GM18861 (cell line): ENCODE measurements around the gene MSL1.

Source experiments
- ATAC-seq: cut with Tn5 transposase; IDR thresholded peaks from one replicate; pipeline ENCODE4 v1.9.1; 2021; ENCODE audit not compliant: unreplicated experiment

MSL1 gene

GRCh38 chr17:40090237-40091119 lies 31.3 kb upstream of the MSL1 start:
- ATAC-seq: no peak

- ATAC-seq: no peak
These were observed 29.9 kb upstream of the MSL1 start for GRCh38 chr17:40091691-40092397.

- no peak for ATAC-seq
These were observed 29.2 kb upstream of the MSL1 start for GRCh38 chr17:40092581-40092980.

DNA sequence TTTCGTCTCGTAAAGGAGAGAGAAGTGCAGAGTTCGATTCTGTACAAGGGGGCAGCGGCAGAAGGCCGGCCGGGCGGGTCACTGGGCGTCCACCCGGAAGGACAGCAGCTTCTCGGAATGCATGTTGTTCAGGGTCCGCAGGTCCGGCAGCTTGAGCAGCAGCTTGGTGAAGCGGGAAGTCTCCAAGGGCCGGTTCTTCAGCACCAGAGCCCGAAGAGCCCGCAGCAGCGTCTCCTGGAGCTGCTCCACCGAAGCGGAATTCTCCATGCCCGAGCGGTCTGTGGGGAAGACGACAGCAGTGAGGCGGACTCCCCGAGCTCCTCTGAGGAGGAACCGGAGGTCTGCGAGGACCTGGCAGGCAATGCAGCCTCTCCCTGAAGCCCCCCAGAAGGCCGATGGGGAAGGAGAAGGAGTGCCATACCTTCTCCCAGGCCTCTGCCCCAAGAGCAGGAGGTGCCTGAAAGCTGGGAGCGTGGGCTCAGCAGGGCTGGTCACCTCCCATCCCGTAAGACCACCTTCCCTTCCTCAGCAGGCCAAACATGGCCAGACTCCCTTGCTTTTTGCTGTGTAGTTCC lies 28.7 kb upstream of the MSL1 start:
- ATAC-seq: no peak

- no peak for ATAC-seq
These were observed 28.1 kb upstream of the MSL1 start for GRCh38 chr17:40093580-40094201.

DNA sequence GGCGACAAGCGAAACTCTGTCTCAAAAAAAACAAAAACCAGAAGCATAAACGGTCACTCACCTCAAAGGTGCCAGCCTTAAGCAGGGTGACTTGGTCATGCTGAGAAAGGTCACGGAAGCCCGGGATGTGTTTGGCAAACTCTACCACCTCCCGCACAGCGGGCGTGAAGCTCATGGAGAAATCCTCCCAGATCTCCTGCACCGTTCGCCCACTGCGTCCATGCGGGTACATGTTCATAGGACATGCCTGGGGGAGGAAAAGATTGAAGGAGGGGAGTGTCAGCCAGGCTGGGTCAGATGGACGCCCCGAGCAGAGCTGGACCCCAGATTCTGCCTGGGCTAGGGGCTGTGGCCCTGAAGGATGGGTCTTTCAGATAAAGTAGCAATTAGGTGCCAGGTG lies 26.9 kb upstream of the MSL1 start:
- ATAC-seq: no peak

DNA sequence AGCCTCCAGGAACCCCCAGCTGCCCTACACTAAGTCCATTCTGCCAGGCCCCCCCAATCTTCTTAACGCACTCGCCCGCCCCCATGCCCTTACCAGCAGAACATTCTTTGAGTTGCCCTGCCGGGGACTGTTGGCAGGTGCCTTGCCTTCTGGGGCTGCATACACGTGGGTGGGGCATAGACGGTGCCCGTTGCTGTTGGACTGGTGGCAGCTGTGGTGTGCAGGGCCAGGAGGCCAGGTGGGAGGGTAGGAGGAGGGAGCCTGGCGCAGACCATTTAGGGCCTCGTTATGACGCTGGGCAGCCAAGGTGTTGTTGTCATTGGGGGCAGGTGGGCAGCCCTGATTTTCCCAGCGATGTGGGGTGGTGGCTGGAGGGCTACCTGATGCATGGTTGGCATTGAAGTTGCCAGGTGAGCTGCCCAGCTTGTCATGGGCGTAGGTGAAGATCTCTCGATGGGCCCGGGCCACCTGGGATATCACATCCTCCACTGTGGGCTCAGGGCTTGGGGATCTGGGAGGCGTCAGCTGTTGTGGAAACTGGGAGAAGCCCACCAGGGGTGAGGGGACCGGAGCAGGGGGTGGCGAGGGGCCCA lies 26.3 kb upstream of the MSL1 start:
- ATAC-seq: no peak

GRCh38 chr17:40095944-40096791 lies 25.6 kb upstream of the MSL1 start:
- peak; percentile 50 for ATAC-seq

- ATAC-seq: no peak
These were observed 24.7 kb upstream of the MSL1 start for GRCh38 chr17:40097087-40097486.

DNA sequence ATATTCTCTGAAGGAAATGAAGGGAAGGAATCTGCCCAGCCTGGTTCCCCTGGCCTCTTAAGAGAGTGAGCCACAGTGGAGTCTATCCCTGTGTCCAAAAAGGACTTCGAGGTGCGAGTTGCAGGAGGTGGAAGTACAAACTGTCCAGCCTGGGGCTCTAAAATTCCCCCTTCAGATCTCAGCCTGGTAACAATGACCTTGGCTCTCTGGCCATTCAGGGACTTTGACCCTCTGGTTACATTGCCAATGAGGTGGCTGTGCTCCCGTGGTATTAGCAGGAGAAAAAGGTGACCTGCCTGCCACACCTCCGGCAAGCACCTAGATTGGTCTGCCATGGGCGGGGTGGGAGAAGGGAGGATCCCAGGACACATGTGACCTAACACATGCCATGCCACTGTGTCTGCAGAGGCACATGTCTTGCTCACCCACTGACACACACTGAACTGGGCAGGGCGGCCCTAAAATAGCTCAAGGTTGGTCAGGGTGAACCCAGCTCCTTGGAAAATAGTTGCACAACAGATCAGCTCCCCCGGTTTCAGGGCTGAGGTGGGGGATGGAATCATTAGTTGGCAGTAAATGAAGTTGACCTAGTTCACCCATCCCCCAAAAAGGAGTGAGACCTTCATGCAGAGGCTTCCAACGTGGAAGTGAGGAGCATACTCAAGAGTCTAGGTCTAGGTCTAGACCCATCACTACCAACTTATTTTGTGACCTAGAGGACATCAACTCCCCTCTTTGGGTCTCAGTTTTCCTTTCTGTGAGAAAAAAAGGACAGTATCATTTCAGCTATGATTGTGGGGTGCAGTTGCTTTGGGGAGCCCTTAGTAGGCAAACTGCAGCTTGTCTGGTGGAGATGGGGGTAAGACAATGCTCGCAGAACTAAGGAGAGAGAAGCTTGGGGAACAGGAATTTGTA lies 23.6 kb upstream of the MSL1 start:
- ATAC-seq: no peak

GRCh38 chr17:40098846-40099618 lies 22.7 kb upstream of the MSL1 start:
- peak; percentile 37 for ATAC-seq

DNA sequence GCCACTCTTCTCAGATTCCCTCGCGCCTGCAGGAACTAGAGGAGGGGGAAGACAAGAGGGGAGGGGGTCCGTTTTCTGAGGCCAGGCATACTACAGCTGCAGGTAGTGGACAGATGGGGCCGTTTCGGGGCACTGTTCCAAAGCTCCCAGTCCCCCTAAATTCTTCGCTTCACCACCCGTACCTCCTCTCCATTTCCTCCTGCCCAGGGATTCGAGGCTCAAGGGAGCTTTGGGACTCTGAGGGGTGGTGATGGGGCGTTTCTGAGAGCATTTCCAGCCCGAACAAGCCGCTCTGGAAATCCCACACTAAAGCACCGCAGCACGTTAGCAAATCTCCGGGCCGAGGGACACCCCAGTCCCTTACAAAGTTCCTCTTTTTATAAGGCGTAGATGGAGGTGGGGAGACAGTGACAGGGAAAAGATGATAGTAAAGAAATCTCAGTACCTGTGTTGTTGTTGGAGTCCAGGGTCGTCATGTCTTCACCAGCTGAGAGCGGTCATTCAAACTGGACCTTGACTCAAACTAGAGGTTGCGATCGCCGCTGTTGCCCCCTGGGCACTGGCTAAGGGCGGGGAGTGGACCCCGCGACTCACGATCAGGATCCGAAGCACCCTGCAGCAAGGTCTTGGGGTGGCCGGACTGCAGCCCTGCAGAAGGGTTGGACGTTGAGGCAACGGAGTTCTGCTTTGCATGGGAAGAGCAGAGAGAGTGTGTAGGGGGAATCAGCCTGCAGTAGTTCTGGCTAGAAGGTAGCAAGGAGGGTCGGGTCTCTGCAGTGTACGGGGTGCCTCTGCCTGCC lies 22.0 kb upstream of the MSL1 start:
- ATAC-seq: no peak

- no peak for ATAC-seq
These were observed 21.4 kb upstream of the MSL1 start, which contains the start of gene NR1D1 for GRCh38 chr17:40100419-40100668. NR1D1 (minus strand) TSS chr17:40100589; CDS start chr17:40100094, 495 bp downstream.

DNA sequence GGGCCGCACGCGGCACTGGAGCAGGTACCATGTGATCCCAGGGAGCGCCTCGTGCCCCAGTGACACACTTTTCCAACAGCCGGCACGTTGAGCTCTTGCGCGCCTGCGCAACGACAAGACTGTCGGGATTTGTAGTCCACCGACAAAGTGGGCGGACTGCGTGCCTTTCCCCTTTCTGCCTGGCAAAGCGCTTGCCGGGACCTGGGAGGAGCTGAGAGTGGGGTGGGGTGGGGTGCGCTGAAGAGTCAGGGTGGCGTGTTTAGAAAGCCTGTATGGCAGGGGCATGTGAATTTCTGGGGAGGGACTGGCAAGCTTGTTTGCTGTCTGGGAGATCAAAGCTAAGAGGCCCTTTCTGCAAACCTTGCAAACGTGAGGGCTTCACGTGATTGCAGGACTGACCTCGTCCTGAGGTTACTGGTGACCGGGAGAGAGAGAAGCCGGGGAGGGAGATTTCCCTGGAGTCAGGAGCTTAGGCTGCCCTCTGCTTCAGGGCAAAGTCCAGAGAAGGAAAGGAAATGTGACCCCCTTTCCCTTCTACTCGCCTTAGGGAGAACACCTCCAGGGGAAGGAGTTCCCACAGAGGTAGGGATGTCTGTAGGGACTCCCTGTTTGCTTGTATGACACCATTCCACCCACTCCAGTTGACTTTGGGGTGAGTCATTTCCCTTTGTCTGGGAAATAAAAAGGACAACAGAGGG lies 21.0 kb upstream of the MSL1 start:
- peak; percentile 20 for ATAC-seq

GRCh38 chr17:40101367-40102210 lies 20.2 kb upstream of the MSL1 start:
- no peak for ATAC-seq

DNA sequence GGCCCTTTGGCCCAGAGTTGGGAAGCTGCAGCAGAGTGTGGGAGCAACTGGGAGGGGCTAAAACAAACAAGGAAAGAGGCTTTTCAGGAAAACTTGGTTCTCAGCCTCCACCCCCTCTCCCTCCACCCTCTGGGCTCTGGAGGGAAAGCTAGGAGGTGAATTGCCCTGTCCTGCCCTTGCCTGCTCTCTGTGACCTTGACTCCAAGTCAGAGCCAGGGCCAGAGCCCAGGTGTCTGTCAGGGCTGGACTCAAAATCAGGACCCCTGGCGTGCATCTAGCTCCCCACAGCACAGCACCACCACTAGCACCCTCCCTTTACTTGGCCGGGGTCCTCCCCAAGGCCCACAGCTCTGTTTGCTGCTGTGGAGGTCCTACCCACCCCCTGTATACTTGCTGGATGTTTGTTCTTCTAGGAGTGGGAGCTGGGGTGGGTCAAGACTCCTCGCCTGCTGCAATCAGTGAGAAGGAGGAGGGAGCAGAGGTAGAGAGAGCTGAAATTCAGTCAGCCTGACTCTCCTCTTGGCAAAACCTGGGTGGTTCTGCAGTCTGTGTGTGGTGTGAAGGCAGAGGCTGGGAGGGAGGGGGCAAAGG lies 18.6 kb upstream of the MSL1 start:
- no peak for ATAC-seq
